ENCODE measurements around the gene MKLN1.

MKLN1 gene

DNA sequence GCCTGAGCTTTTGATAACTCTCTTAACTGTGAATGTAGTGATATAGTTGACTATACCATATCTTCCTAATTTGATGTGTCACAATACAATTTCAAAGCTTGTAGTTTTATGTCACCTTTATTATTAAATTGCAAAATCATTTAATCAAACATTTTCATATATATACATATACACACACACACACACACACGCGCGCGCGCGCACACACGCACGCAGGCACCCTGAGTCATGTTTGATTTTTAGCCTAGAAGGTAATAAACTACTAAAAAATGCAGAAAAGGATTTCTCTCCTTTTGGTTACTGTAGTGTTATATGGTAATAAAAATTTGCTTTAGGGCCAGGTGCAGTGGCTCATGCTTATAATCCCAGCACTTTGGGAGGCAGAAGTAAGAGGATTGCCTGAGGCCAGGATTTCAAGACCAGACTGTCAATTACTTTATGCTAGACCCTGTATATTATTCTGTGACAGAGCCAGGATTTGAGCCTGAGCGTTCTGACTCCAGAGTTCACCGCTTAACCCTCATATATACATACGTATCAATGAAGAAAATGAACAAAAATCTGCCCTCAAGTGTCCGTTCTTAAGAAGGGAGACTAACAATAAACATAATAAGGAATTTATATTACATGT lies 139.2 kb downstream of the MKLN1 start:
- no peak for DNase-seq (ENCODE audit: low spot score)

DNA sequence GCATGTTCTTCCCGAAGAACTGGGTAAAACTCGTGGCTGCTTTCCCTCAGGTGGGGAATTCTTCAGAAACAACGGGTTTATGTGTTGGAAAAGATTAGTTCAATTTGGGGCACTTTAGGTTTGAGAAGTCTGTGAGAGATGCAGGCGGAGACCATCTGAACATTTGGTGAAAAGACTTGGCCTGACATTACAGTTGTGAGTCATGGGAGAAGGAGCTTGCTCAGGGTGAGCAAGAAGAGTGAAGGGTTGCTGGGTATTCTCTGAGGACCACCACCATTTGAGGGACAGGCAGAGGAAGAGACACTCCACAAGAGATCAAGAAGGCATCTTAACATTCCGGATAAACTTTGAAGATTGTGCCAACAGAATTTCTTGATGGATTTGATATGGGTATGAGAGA lies 140.1 kb downstream of the MKLN1 start:
- DNase-seq (ENCODE audit: low spot score): no peak

DNA sequence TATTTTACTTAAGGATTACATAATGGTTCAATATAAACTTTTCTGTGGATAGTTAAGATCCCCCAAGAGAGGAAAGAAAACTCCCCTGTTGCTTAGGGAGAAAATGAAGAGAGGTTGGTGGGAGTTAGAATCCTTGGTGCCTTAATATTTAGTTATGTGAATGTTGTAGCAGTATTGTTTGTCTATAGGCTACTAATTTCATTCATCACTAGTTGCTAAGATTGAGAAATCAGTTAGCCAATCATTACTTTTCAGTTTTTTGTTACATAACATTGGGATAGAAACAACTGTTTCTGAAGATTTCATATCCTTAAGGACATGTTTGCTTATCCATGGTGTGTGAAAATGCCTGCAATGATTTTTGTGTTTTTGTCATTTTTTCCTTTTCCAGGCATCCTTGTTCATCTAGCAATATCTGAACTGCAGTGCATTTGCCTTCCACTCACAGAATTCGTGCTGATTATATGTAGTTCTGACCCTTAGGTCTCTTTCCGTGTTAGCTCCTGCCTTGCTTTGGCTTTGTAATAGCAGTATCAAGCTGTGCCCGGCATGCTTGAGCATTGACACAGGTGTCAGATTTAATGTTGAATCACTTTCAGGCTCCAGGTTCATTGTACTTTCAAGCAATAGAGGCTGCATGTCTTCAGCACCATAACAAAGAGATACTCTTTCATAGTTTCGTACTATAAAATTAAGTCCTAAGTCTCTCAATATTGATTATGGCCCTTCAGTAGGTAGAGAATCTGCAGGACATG lies 143.8 kb downstream of the MKLN1 start:
- DNase-seq (ENCODE audit: low spot score): no peak

DNA sequence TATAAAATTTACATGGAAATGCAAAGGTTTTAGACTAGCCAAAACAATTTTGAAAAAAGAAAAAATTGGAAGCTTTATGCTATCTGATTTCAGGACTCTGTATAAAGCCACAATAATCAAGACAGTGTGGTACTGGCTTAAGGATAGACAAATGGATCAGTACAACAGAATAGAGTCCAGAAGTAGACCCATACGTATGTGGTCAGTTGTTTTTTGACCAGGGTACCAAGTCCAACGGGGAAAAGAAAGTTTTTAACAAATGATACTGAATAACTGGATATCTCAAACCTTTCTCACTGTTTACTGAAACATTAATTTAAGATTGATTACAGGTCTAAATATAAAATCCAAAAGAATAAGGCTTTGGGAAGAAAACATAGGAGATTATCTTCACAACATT lies 149.1 kb downstream of the MKLN1 start:
- DNase-seq (ENCODE audit: low spot score): no peak

DNA sequence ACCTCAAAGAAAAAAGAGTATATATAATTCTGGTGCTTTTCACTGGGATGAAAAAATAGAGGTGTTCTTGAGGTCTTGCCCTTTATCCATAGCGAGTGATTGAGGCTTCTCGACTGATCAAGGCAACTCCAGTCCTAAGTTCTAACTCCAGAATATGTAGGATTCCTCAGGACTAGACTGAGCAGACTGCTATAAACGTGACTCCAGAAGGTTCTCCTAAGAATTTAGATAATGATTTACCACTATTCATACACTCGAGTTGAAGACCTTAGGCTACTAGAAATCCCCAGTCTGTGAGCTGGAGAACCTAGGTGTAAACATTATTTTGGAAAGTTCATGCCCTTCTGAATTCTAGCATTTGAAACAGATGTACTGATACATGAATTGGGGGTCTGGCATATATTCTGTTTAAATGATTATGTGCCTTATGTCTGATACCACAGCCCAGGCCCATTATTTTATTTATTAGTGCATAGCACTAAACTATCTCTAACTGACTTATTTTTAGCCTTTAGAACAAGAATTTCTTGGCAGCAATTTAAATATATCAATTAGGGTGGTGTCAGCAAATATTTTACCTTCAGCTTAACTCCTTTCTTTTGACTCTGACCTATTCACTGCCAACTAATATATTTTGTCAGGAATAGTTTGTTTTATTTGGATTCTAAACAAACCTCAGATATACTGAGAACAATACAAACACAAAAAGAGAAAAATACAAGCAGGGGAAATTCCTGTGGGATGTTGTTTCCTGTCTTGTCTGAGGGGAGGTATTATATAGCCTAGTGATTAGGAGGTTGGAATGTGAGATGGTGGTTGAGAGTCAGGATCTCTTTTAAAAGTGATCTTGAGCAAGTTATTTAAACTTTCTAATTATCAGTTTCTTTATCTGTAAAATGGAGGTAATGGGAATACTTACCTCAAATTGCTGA lies 153.0 kb downstream of the MKLN1 start:
- DNase-seq (ENCODE audit: low spot score): peak; percentile 53

DNA sequence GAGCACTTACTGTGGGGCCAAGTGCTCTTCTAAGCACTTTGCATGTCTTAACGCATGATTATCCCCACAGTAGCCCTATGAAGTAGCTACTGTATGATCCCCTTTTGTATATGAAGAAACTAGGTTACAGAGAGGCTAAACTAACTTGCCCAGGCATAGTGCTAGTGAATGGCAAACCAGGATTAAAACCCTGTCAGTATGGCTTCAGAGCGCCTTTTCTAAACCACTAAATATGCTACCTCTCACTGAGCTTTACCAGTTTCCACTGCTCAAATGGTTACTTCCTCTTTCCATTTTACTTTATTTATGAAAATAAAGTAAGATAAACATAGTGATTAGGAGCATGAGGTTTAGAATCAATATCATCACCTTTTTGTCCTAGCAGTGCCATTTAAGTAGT lies 155.1 kb downstream of the MKLN1 start:
- no peak for DNase-seq (ENCODE audit: low spot score)

DNA sequence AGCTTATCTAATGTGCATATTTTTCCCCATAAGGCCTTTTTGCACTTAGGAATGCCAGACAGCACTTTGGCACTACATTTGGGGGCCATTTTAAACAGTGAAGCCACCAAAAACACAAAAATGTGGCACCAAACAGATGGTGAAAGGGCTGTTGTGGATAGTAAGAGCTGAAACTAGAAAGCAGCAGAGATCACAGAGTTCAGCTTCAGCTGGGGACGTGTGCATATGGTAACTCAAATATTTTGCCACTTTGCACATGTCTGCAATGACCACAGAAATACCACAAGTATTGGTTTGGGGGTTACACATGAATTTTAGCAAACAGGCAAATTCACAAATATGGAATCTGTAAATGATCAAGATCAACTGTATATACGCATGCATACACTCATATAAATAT lies 155.9 kb downstream of the MKLN1 start:
- no peak for DNase-seq (ENCODE audit: low spot score)

DNA sequence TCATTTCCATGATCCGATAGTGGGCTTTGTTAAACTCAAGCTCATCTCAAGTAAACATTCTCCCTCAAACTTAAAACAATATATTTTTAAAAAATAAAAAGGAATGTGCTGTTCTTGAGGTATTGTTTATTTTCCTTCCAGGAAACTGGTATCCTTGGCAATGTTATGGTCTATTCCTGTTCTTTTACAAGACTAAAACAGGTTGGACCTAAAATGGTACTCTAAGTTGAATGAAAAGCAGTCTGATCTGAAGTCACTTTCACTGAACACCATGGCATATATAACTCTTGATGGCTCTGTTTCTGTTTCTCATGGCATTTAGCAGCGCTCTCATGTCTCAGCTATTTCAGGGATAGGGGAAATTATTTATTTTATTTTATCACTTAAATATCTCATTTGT lies 158.7 kb downstream of the MKLN1 start:
- no peak for DNase-seq (ENCODE audit: low spot score)

DNA sequence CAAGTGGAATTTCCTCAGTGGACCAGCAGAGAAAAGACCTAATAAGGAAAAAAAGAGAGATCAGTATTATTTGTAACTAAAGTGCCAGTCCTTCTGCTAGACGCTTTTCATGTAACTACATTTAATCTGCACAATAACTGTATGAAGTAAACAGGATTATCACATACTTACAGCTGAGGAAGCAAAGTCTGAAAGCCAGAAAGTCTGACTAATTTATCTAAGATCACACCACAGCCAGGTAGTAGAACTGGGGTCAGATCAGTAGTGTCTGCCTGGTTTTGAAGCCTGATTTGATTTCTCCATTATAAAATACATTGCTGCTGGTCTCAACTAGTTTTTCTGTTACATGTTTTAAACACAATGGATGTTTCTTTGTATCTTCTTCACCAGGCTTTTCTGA lies 159.5 kb downstream of the MKLN1 start:
- DNase-seq (ENCODE audit: low spot score): no peak

DNA sequence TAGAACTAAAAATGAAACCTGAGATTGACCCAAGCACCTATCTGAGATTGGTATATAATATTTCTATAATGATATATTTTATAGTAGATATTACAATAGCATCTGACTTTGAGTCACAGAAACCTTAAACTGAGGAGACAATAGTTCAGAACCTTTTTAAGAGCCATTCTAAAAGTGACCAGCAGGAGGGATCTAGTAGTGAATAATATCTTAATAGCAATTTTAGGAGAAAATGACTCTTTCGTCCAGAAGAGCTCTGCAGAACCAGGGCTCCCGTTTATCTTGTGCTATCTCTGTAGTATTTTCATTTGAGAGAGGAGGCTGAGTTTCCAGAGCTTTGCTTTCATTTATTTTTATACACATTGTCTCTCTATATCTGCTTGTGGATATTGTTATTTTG lies 160.7 kb downstream of the MKLN1 start:
- peak; percentile 17 for DNase-seq (ENCODE audit: low spot score)

DNA sequence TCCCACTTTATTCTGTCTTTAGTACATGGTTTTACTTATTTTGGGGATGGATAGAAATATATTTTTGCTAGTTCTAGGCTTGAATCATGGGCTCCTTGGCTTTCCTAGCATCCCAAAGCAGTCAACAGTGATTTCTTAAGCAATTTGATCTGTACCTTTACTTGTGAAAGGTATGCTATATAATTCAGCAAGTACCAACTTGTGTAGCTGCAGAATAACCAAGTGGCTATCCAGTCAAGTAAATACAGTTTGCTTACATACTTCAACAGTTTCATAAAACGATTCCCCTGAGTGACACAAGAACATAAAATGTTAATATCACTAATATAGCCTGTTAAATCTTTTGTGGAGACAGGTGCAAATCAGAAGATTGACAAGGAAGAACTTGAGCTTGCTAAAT lies 161.5 kb downstream of the MKLN1 start:
- no peak for DNase-seq (ENCODE audit: low spot score)

DNA sequence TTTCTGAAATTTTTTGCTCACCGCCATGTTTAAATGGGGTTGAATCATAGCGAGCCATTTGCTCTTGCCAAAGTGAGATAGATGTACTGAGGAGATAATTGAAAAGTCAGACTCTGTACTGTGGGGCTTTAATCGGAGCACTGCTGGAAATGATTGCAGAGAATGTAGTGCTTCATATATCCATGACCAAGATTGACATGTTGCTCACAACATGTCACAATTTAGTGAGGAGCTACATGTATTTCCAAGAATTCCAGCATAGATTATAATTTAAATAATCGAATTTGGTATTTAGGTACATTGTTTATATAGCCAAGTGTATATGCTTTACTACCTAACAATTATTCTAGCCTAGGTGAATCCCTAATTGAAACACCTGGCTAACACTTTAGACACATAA lies 162.2 kb downstream of the MKLN1 start:
- DNase-seq (ENCODE audit: low spot score): no peak

DNA sequence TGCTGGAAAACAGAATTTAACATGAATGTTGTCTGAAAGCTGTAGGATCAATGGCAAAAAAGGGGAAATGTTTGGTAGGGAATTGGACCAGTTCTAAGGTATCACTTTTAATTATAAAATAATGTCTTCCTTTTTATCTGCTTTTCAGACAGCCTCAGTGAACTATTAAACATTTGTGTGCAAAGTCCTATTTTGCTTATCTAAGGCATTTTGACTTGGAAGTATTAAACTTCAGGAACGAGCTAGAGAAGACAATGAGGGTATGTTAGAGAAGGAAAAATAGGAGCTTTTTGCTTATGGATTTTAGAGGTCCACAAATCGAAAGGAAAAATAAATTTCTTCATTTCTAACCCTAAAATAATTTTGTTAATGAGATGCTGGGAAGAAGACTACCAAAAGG lies 165.4 kb downstream of the MKLN1 start:
- DNase-seq (ENCODE audit: low spot score): no peak

DNA sequence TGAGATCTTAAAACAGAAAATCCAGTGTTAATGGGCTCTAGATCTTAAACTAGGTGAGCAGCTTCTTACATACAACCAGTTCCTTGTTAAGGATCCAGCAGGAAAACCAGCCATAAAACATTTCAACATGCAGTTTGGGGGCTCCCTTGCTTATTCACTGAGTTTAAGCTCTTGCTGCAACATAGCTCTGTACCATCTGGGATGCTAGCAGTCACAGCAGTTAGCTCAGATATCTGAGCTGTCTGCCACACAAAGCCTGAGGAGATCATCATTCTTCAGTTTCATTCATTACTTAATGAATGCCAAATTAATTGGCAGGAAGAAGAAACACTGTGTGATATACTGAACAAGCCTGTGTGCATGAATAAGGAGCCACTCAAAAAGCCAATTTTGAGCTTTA lies 165.9 kb downstream of the MKLN1 start:
- DNase-seq (ENCODE audit: low spot score): no peak

DNA sequence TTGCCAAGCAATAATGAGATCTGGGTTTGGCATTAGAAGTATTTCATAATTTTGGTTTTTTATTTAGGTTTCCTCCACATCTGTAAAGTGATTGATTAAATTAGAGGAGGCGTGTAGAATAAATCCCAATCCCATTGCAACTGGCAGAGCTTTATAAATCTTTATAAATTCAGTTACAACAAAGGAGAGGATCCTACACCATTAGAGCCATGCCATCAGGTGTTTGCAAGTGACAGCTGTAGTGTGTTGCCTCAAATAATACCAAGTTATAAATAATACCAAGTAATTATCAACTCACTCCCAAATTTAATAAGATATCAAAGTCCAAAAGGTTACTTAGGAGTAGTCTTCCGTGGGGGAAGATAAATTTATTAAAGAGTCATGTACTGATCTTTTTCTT lies 166.5 kb downstream of the MKLN1 start:
- no peak for DNase-seq (ENCODE audit: low spot score)

DNA sequence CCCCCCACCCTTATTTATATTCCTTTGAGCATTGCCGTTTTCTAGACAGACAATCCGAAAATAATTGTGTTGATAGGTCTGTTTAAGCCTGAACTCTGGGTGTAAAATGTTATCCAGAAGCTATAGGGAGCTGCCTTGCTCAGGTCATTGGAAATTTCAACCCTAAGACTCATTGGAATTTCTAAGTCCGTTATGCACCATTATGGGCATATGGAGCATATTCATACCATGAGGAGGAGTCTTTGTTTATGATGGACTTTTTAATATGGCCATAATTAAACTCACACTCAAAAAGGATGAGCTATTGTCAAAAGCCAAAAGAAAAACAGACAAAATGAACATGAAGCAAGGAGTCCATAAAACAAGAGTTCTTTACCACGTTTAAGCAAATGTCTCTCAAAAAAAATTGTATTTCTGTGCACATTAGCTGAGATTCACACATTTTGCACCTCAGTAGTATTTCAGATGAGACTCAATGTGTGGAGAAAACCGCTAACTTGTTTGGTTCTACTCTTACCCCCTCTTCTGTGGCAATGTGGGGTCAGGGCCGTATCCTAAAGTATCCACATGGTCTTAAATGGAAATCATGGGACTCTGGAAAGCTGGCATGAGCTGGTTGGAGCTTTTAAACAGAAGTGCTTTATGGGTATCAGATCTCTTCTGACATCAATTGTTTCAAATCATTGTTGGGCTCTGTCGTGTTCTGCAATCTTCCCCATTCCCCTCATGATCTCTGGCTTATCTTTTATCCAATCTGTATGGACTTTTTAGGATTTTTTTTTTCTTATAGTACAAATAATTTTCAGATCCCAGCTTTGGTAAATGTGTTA lies 168.2 kb downstream of the MKLN1 start:
- no peak for DNase-seq (ENCODE audit: low spot score)

DNA sequence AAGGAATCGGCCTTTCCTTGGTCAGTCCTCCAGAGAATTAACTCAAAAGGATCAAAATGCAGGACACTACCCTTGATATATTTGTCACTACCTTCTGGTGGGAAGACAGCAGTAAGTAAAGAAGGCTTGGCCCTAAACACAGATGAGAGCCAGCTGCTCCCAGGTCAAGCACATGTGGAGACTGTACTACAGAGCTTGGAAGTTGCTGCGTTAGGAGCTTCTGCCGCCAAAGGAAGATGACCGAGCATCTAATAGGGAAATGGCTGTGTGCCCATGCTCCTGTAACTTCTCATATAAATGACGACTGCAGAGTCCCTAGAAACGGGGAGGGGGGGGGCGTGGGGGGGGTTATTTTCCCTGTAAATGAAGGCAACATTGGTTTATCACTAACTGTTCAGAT lies 169.8 kb downstream of the MKLN1 start:
- no peak for DNase-seq (ENCODE audit: low spot score)

DNA sequence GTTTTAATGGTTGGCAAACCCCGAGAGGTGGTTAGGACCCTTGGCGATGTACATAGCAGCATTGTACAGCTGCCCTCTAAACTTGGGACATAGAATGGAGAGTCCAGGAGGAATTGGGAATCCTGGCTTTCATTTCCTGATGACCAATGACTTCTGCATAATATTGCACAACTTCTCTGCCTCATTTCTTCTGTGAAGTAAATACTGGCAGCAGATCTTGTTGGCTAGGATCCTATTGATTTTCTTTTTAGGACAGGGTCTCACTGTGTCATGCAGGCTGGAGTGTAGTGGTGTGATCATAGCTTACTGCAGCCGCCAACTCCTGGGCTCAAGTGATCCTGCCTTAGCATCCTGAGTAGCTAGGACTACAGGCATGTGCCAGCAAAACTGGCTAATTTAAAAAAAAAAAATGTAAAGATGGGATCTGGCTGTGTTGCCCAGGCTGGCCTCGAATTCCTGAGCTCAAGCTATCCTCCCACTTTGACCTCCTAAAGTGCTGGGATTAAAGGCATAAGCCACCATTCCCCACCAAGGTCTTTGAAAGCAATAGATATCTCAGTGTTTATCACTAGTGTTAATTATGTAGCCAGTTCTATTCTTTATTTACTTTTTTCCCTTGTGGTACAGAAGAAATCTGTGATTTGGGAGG lies 170.7 kb downstream of the MKLN1 start:
- DNase-seq (ENCODE audit: low spot score): peak; percentile 40

DNA sequence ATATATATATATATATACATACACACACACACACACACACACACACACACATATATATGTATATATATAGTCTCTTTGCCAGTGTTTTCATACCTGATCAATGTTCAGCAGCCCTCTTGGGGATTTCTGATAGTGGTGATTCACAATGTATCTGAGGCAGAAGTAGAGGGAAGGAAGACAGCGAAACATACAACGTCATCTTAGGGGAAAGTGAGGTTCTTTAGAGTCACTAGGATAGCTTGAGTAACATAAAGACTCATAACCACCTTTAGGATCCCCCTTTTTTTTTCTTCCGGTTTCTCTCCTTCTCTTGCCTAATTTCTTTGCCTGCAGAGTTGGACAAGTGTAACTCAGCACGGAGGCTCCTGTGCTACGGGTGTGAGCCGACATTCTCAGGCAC lies 172.1 kb downstream of the MKLN1 start:
- no peak for DNase-seq (ENCODE audit: low spot score)

DNA sequence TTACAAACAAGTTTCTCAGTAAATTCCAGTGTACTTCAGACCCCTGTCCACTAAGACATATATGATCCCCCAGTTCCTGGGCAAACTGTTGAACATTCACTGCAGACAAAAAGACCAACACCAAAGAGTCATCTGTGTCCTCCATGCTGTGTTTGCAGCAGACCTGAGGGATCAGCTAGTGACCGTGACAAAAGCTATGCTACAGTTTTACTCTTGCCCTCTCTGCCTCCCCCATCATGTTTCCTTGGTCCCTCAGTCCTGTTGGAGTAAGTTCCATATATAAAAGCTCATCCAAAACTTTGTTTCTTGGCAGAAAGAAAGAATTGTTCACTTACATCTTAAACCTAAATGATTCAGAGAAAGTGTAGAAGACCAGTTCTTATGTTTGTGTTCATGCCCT lies 172.7 kb downstream of the MKLN1 start:
- no peak for DNase-seq (ENCODE audit: low spot score)

DNA sequence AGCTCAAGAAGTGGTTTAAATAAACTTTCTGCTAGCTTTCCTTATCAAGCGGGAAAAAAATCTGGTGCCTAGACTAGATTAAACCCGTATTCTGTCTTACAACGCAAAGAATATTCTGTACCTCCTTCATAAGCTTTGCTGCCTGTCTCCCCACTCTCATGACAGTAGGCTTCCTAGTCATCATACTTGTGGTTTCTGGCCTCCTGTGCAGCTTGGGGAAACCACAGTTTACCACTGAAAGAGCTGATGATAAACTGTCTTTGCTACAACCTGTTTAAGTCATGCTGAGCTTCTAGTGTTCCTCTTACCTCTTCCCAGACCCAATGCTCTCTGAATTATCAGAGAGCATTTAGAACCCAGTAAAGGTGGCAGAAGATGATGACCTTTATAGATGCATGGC lies 173.7 kb downstream of the MKLN1 start:
- DNase-seq (ENCODE audit: low spot score): peak; percentile 55

Measured in AG08395 (cell line).